Measurements from ENCODE around the gene MTHFR.

The MTHFR gene

GRCh38 chr1:11753555-11754208 lies 52.1 kb downstream of the MTHFR start:
- no peak for DNase-seq (ENCODE audit: low read depth)

DNA sequence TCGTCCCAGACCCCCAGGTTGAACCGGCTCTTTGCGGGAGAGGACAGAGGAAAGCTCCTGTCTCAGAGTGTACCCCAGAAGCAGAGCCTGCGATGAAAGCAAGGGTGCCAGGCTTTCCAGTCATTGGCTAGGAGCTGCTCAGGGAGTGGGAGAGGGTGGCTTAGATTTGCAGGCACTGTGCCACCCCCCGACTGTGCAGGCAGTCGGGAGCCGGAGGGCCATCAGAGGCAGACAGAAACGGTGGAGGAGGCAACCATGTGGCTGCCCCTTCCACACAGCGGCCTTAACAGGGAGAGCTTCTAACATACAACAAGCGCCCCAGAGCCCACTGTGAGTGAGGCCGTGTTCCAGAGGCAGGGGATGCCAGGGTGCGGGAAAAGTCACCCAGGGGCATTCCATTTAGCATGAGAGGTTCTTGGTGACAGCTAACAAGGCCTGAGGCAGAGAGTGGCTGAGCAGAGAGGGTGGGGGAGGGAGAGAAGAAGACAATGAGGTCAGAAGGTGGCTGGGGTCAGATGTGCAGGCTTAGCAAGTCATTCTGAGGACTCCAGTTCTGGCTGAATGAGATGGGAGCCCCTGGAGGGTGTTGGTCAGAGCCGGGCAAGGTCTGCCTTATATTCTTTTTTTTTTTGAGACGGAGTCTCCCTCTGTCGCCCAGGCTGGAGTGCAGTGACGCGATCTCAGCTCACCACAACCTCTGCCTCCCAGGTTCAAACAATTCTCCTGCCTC lies 53.2 kb downstream of the MTHFR start:
- no peak for DNase-seq (ENCODE audit: low read depth)

- no peak for DNase-seq (ENCODE audit: low read depth)
Measured at GRCh38 chr1:11751087-11751486, 54.7 kb downstream of the MTHFR start.

DNA sequence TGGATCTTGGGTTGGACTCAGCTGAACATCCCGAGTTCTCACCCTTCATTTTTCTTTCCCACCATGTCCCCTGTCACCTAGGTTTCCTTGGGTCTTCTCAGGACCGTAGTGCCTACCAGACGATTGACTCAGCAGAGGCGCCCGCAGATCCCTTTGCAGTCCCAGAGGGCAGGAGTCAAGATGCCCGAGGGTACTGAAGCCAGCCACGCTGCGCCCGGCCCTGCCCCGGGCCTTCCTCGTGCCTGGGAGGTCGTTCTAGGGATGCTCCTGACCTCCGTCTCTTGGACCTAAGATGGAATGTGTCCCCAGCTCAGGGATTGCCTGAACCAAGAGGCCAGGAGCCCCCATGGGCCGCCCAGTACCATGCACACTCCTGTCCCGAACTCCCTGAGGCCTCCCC lies 55.8 kb downstream of the MTHFR start:
- DNase-seq (ENCODE audit: low read depth), result no peak

DNA sequence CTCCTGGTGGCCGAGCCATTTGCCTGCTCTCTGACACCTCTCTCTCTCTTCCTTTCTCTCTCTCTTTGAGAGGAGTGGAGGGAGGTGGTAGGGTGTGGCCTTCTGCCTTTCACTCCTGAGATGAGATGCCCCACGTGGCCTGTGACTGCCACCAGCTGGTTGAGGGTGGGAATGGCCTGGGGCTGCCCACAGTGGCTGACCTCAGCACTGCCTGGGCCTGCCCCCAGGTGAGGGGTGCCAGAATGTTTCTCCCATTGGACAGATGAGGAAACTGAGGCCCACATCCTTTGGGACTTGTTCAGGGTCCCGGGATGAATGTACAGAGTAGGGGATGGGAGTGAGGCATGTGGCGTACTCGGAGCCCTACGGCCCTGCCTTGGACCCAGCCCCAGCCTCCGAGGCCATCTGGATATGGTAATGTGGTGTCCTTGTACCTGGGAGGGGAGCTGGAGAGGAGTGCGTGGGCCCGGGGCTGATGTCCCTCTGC lies 56.5 kb downstream of the MTHFR start:
- DNase-seq (ENCODE audit: low read depth), result peak; percentile 61

GRCh38 chr1:11748294-11749202 lies 57.2 kb downstream of the MTHFR start:
- no peak for DNase-seq (ENCODE audit: low read depth)

GRCh38 chr1:11746795-11747487 lies 58.8 kb downstream of the MTHFR start:
- no peak for DNase-seq (ENCODE audit: low read depth)

- peak; percentile 45 for DNase-seq (ENCODE audit: low read depth)
Measured at GRCh38 chr1:11746092-11746491, 59.7 kb downstream of the MTHFR start.

DNA sequence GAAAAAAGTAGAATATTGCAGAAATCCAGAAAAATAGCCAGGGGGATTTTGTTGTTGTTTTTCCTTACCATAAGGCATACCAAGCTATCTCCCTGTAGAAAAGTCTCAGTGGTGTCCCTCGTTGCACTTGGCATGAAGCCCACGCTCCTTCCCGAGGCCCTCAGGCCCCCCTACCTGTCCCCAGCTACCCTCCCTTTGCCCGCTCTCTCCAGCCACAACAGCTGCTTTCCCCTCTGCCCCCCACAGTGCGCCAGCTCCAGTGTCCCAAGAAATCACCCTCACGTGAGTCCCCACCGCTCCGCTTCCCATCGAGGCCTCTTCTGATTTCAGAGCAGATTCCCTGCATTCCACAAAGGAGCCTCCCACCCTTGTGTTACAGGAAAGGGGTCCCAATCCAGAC lies 61.5 kb downstream of the MTHFR start:
- no peak for DNase-seq (ENCODE audit: low read depth)

- DNase-seq (ENCODE audit: low read depth), result no peak
Measured at GRCh38 chr1:11741919-11742558, 63.7 kb downstream of the MTHFR start.

DNA sequence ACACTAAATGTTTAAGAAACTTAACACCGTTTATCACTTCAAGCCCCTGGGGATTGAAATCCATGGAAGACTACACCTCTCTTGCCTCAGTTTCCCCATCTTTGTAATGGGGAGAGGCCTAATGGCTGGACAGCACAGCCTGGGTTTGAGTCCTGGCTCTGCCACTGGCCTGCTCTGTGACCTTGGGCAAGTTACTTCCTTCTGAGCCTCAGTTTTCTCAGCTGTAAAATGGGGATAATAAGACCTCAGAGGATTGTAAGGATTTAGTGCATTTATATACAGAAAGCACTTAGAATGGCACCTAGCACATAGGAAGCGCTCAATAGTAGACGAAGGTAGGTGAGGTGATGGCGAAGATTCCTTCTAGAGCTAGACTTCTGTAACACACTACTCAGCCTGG lies 64.3 kb downstream of the MTHFR start:
- DNase-seq (ENCODE audit: low read depth), result no peak

GRCh38 chr1:11740258-11741192 lies 65.2 kb downstream of the MTHFR start:
- peak; percentile 25 for DNase-seq (ENCODE audit: low read depth)

DNA sequence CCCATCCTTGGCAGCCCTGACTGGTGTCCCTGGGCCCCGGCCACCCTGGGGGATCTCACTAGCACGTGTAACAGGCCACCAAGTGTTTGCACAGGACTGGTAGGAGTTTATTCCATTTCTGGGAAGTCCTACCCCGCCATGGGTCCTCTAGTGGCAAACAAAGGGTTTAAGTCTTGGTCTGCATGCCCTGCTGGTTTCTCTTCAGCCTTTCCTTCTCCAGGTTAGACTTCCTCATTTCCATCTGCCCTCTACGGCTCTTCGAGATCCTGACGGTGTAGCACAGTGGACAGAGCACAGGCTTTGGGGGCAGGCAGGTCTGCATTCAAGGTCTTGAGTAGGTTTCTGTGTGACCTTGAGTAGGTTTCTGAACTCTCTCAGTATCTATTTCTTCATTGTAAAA lies 67.0 kb downstream of the MTHFR start:
- DNase-seq (ENCODE audit: low read depth), result no peak

GRCh38 chr1:11738096-11738495 lies 67.7 kb downstream of the MTHFR start:
- DNase-seq (ENCODE audit: low read depth), result no peak

DNA sequence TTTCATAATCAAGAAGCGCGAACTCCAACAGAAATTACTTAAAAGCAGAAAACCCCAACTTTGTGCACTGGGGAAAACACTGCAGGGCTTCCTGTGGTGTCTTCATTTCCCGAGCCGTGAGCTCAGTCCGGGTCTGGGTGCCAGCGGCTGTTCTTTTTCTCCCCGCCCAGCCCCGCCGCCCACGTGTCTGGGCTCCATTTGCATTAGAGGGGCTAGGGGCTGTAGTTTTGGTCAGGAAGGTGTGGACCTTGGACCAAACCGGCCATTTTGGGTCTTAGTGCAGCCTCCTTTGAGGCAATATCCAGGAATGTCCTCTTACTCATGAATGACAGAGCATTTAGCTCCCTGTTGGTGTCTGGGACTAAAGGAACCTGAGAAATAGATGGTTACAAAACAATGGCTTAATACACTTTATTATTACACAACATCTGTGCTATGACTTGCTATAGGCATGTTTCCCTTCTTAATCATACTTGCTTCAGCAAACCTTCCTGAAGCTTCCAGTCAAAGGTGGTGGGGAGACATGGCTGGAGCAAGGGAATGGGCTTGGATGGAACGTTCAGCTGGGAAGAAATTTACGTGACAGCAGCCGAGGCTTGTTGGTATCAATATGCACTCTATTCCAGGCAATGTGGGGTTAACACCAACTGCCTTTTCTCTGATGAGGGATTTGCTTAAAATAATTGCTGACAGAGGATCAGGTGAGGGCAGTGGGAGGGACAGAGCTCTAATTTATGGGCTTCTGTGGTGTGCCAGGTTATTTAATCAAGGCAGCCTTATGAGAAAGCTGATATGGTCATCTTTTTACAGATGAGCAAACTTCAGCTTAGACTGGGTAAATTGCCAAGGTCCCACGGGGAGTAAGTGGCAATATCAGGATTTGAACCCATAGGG lies 68.8 kb downstream of the MTHFR start:
- peak; percentile 88 for DNase-seq (ENCODE audit: low read depth)

DNA sequence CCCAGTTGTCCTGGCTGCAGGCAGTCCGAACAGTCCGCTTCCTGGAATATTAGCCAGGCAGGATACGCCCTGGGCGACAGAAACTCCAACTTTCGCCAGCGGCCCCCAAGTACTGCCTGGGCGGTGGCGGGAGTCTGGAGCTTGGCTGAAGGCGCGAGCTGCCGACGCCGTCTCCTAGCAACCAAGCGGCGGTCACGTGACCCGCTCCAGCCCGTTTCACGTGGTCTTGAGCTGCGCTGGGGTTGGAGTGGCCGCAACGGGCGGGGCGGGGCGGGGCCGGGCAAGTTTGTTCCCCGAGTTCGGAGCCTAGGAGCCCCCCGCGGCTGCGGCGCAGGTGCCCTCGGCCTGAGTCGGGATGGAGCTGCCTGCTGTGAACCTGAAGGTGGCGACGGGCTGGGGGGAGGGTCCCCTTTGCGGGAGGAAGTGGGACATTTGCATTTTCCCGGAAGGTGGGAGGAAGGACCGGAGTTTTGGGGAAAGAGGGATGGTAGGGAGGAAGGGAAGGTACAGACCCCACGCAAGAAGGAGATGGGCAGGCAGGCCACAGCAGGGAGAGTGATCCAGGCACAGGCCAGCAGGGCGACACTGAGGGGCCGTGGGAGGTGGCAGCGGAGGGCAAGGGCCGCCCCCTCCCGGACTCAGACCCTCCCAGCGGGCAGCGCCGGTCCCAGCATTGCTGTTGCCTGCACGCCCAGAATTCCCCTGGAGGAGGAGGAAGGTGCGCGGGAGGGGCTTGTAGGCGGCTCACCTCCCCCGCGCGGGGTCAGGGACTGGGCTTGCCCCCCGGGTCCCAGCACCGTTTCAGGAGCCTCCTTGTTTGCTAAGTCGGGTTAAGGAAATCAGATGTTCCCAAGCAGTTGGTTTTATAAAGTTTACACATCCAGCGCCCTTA lies 69.7 kb downstream of the MTHFR start, which contains the start of gene AGTRAP:
Gene AGTRAP (plus strand): TSS at position 283 of the 892 bp plus-strand sequence. CDS start 73 bp downstream, at position 356.
- peak; percentile 90 for DNase-seq (ENCODE audit: low read depth)

Measured in ELR (cell line).